Measurements from ENCODE around the gene TTYH3. TPM values are rescaled to one million over a fixed set of nuclear protein-coding genes. Genes with fewer than 3 reads are reported as not detected.

Gene TTYH3
- total and polyA plus RNA-seq, 2 of the 13 experiments (the other 11 are each of a cell fraction or from before 2014, with no cell fraction given), result 26.3 to 50.0 TPM

- TF ChIP-seq GLMP (CRISPR knock-in tag; IDR thresholded peaks at IDR 0.05; ENCODE audit: borderline replicate concordance), result no peak
- peak; percentile 40; the same call in 1 of the 2 replicates for TF ChIP-seq NRL (CRISPR knock-in tag; IDR thresholded peaks at IDR 0.05; ENCODE audit: borderline replicate concordance)
- TF ChIP-seq ZNF136 (CRISPR knock-in tag; IDR thresholded peaks at IDR 0.05; ENCODE audit: low read depth), result 0 out of 2 replicates have a peak, but pooled peaks have one; percentile 2
- TF ChIP-seq POLR2A (IDR thresholded peaks at IDR 0.05; ENCODE audit: insufficient read depth in 1 of 2, low read depth in 2 of 2, low read length in 2 of 2), result no peak
- TF ChIP-seq NR2F6 (IDR thresholded peaks at IDR 0.05), result peak; percentile 90
- TF ChIP-seq NR2F6 (CRISPR knock-in tag; IDR thresholded peaks at IDR 0.05), result peak; percentile 96
- TF ChIP-seq DNMT3B (CRISPR knock-in tag; conservative IDR thresholded peaks at IDR 0.05), result no peak
- TF ChIP-seq ZNF710 (CRISPR knock-in tag; IDR thresholded peaks at IDR 0.05; ENCODE audit: borderline replicate concordance), result no peak
- no peak for TF ChIP-seq TEAD2 (CRISPR knock-in tag; IDR thresholded peaks at IDR 0.05)
- no peak for TF ChIP-seq E2F1 (CRISPR knock-in tag; IDR thresholded peaks at IDR 0.05)
- TF ChIP-seq REXO4 (CRISPR knock-in tag; IDR thresholded peaks at IDR 0.05; ENCODE audit: borderline replicate concordance), result no peak
- no peak for TF ChIP-seq YY1 (IDR thresholded peaks at IDR 0.05; ENCODE audit: insufficient read depth, insufficient replicate concordance, low read depth, low read length)
- TF ChIP-seq RBFOX2 (IDR thresholded peaks at IDR 0.05; ENCODE audit: low read depth, low read length), result peak; percentile 22; the same call in 1 of the 2 replicates
- TF ChIP-seq ZNF335 (CRISPR knock-in tag; IDR thresholded peaks at IDR 0.05), result no peak
- TF ChIP-seq SRSF4 (IDR thresholded peaks at IDR 0.05; ENCODE audit: low read depth, low read length, poor library complexity, severe bottlenecking), result no peak
- TF ChIP-seq RBM39 (IDR thresholded peaks at IDR 0.05; ENCODE audit: low read depth, low read length, poor library complexity, severe bottlenecking), result no peak
- no peak for TF ChIP-seq ZKSCAN1 (IDR thresholded peaks at IDR 0.05; ENCODE audit: low read length)
- TF ChIP-seq THYN1 (CRISPR knock-in tag; IDR thresholded peaks at IDR 0.05; ENCODE audit: borderline replicate concordance, low read depth), result no peak
- no peak for TF ChIP-seq MBD4 (IDR thresholded peaks at IDR 0.05; ENCODE audit: borderline replicate concordance, low read length)
- TF ChIP-seq GATAD1 (CRISPR knock-in tag; IDR thresholded peaks at IDR 0.05), result no peak
- no peak for TF ChIP-seq MTF2 (CRISPR knock-in tag; IDR thresholded peaks at IDR 0.05; ENCODE audit: borderline replicate concordance)
- TF ChIP-seq MEIS2 (CRISPR knock-in tag; IDR thresholded peaks at IDR 0.05), result peak; percentile 33; the same call in 1 of the 2 replicates
- no peak for TF ChIP-seq ZNF577 (CRISPR knock-in tag; IDR thresholded peaks at IDR 0.05; ENCODE audit: borderline replicate concordance, low read depth)
- no peak for TF ChIP-seq ARID2 (CRISPR knock-in tag; IDR thresholded peaks at IDR 0.05; ENCODE audit: borderline replicate concordance)
- peak; percentile 73 for TF ChIP-seq GATAD2A (CRISPR knock-in tag; IDR thresholded peaks at IDR 0.05)
- TF ChIP-seq SP5 (CRISPR knock-in tag; IDR thresholded peaks at IDR 0.05; ENCODE audit: borderline replicate concordance, low read depth), result peak; percentile 46; the same call in 1 of the 2 replicates
Observed at GRCh38 chr7:2637505-2638223, 5.9 kb downstream of the TTYH3 start (continued).

Data from HepG2 (cell line).